Ishikawa (cell line): ENCODE data around the gene RASGRP1.

ENCODE experiments used
- CEBPB ChIP-seq: IDR thresholded peaks from 2 replicates; pipeline ENCODE4 v1.6.1; 2012
- CREB1 ChIP-seq: IDR thresholded peaks from 2 replicates; pipeline ENCODE4 v1.6.1; 2012; ENCODE audit warnings: low read depth
- EGR1 ChIP-seq: IDR thresholded peaks from 2 replicates; pipeline ENCODE4 v1.6.1; 2012
- EP300 ChIP-seq: IDR thresholded peaks from 2 replicates; pipeline ENCODE4 v1.6.1; 2012; ENCODE audit warnings: borderline replicate concordance
- FOXM1 ChIP-seq: IDR thresholded peaks from 2 replicates; pipeline ENCODE4 v1.6.1; 2012; ENCODE audit warnings: low read depth, borderline replicate concordance
- RAD21 ChIP-seq: IDR thresholded peaks from 2 replicates; pipeline ENCODE4 v1.6.1; 2012; ENCODE audit warnings: low read depth
- TAF1 ChIP-seq: IDR thresholded peaks from 2 replicates; pipeline ENCODE4 v1.6.1; 2012; ENCODE audit warnings: low read depth, mild to moderate bottlenecking
- YY1 ChIP-seq: IDR thresholded peaks from 2 replicates; pipeline ENCODE4 v1.6.1; 2012; ENCODE audit warnings: low read depth
- ZBTB7A ChIP-seq: IDR thresholded peaks from 2 replicates; pipeline ENCODE4 v1.6.1; 2012; ENCODE audit warnings: low read depth
- TF ChIP-seq, protein P1 (sequence below): IDR thresholded peaks from 2 replicates; pipeline ENCODE4 v1.6.1; 2012

DNA sequence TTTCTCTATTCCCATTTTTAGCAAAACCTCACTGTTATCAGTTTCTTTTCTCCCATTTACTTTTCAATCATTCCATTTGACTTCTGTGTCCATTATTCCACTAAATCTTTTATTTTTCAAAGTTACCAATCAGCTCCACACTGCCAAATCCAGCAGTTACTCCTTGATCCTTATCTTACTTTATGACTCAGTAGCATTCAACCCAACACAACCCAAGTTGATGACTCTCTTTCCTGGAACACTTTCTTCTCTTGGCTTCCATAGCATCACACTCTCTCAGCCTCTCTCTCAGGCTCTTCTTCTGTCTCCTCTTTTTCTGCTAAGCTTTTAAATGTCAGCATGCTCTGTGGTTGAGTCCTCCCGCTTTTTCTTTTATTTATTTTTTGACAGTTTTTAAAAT is 36.3 kb downstream of the RASGRP1 start:
- TF ChIP-seq EGR1 (no peak), CREB1 (no peak), FOXM1 (no peak), EP300 (no peak), TAF1 (no peak), RAD21 (no peak), CEBPB (no peak), ZBTB7A (no peak), YY1 (no peak)
- TF ChIP-seq, protein P1, sequence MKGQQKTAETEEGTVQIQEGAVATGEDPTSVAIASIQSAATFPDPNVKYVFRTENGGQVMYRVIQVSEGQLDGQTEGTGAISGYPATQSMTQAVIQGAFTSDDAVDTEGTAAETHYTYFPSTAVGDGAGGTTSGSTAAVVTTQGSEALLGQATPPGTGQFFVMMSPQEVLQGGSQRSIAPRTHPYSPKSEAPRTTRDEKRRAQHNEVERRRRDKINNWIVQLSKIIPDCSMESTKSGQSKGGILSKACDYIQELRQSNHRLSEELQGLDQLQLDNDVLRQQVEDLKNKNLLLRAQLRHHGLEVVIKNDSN = no peak
